ENCODE measurements around the gene BCL2L13.

BCL2L13 gene

GRCh38 chr22:17692841-17693240 is 54.3 kb downstream of the BCL2L13 start:
- Histone ChIP-seq H3K4me3 (replicated peaks; ENCODE audit: insufficient read depth, low read length) (no peak overlapping the region), H3K27me3 (ENCODE audit: insufficient read depth, poor library complexity, severe bottlenecking) (no peaks in the 10 kb centered on the region), H3K27ac (replicated peaks) (no peak overlapping the region)
- TF ChIP-seq SPI1 (IDR thresholded peaks at IDR 0.05; ENCODE audit: borderline replicate concordance, low read depth) (no peak), CTCF (IDR thresholded peaks at IDR 0.05; ENCODE audit: insufficient read depth, low read length) (no peak), POLR2AphosphoS5 (IDR thresholded peaks at IDR 0.05; ENCODE audit: low read depth) (no peak), GABPA (IDR thresholded peaks at IDR 0.05; ENCODE audit: low read depth) (no peak)
- TF ChIP-seq, protein P1, sequence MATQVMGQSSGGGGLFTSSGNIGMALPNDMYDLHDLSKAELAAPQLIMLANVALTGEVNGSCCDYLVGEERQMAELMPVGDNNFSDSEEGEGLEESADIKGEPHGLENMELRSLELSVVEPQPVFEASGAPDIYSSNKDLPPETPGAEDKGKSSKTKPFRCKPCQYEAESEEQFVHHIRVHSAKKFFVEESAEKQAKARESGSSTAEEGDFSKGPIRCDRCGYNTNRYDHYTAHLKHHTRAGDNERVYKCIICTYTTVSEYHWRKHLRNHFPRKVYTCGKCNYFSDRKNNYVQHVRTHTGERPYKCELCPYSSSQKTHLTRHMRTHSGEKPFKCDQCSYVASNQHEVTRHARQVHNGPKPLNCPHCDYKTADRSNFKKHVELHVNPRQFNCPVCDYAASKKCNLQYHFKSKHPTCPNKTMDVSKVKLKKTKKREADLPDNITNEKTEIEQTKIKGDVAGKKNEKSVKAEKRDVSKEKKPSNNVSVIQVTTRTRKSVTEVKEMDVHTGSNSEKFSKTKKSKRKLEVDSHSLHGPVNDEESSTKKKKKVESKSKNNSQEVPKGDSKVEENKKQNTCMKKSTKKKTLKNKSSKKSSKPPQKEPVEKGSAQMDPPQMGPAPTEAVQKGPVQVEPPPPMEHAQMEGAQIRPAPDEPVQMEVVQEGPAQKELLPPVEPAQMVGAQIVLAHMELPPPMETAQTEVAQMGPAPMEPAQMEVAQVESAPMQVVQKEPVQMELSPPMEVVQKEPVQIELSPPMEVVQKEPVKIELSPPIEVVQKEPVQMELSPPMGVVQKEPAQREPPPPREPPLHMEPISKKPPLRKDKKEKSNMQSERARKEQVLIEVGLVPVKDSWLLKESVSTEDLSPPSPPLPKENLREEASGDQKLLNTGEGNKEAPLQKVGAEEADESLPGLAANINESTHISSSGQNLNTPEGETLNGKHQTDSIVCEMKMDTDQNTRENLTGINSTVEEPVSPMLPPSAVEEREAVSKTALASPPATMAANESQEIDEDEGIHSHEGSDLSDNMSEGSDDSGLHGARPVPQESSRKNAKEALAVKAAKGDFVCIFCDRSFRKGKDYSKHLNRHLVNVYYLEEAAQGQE (IDR thresholded peaks at IDR 0.05; ENCODE audit: insufficient replicate concordance, low read depth), result no peak
- DNase-seq (ENCODE audit: low read depth in 1 of 2, low spot score in 1 of 2), result no peak

- no peaks in the 10 kb centered on the region for H3K27me3 ChIP-seq (ENCODE audit: insufficient read depth, poor library complexity, severe bottlenecking)
- TF ChIP-seq, protein P1 (IDR thresholded peaks at IDR 0.05; ENCODE audit: insufficient replicate concordance, low read depth), result no peak
- TF ChIP-seq SPI1 (IDR thresholded peaks at IDR 0.05; ENCODE audit: borderline replicate concordance, low read depth) (no peak), CTCF (IDR thresholded peaks at IDR 0.05; ENCODE audit: insufficient read depth, low read length) (no peak), POLR2AphosphoS5 (IDR thresholded peaks at IDR 0.05; ENCODE audit: low read depth) (no peak), GABPA (IDR thresholded peaks at IDR 0.05; ENCODE audit: low read depth) (no peak)
- H3K27ac ChIP-seq (replicated peaks), result no peak overlapping the region
- H3K4me3 ChIP-seq (replicated peaks; ENCODE audit: insufficient read depth, low read length), result no peak overlapping the region
- DNase-seq (ENCODE audit: low read depth in 1 of 2, low spot score in 1 of 2), result no peak
Measured at GRCh38 chr22:17694193-17694592, 55.6 kb downstream of the BCL2L13 start.

DNA sequence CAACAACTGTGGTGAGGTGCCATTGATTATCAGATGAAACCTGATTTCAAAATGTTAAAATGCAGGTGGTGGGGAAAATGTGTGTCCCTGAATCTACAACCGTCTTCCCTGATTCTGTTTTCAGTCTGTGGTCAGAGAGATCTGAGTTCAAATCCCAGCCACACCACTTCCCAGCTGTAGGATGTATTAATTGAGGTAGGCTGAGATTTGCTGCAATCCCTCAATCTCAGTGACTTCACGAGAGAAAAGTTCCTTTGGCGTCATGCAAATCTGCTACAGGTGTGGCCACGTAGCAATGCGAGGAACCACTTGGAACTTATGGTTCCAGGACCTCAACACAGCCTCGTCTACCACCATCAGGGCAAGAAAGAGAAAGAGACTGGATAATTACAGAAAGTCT is 56.2 kb downstream of the BCL2L13 start:
- DNase-seq (ENCODE audit: low read depth in 1 of 2, low spot score in 1 of 2), result no peak
- no peaks in the 10 kb centered on the region for H3K27me3 ChIP-seq (ENCODE audit: insufficient read depth, poor library complexity, severe bottlenecking)
- H3K4me3 ChIP-seq (replicated peaks; ENCODE audit: insufficient read depth, low read length), result no peak overlapping the region
- no peak overlapping the region for H3K27ac ChIP-seq (replicated peaks)
- TF ChIP-seq GABPA (IDR thresholded peaks at IDR 0.05; ENCODE audit: low read depth), result no peak
- TF ChIP-seq, protein P1 (IDR thresholded peaks at IDR 0.05; ENCODE audit: insufficient replicate concordance, low read depth), result no peak
- no peak for TF ChIP-seq POLR2AphosphoS5 (IDR thresholded peaks at IDR 0.05; ENCODE audit: low read depth)
- TF ChIP-seq CTCF (IDR thresholded peaks at IDR 0.05; ENCODE audit: insufficient read depth, low read length), result no peak
- no peak for TF ChIP-seq SPI1 (IDR thresholded peaks at IDR 0.05; ENCODE audit: borderline replicate concordance, low read depth)
